Measurements from ENCODE around the gene CAMK2A.

DNA sequence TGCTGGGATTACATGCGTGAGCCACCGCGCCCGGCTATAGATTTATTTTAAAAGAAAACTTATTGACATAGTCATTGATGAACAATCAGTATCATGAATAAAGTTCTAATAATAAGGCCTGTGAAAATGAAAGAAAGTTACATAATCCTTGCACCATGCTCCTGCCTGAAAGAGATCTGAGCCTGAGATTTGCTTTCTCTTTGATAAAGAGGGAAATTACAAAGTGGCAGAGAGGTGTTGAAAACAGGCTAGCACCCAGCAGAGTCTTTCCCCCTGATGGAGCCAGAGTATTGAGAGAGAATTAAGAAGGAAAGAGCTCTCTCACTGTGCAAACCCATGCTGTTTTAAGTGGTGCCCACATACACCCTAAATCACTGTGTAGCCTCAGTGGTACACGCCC is 62.5 kb downstream of the CAMK2A start:
- TF ChIP-seq, protein P1, sequence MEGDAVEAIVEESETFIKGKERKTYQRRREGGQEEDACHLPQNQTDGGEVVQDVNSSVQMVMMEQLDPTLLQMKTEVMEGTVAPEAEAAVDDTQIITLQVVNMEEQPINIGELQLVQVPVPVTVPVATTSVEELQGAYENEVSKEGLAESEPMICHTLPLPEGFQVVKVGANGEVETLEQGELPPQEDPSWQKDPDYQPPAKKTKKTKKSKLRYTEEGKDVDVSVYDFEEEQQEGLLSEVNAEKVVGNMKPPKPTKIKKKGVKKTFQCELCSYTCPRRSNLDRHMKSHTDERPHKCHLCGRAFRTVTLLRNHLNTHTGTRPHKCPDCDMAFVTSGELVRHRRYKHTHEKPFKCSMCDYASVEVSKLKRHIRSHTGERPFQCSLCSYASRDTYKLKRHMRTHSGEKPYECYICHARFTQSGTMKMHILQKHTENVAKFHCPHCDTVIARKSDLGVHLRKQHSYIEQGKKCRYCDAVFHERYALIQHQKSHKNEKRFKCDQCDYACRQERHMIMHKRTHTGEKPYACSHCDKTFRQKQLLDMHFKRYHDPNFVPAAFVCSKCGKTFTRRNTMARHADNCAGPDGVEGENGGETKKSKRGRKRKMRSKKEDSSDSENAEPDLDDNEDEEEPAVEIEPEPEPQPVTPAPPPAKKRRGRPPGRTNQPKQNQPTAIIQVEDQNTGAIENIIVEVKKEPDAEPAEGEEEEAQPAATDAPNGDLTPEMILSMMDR (IDR thresholded peaks at IDR 0.05) = no peak
- TF ChIP-seq POLR2A (IDR thresholded peaks at IDR 0.05) = no peak
- no peak for TF ChIP-seq EP300 (IDR thresholded peaks at IDR 0.05)
